Caki2 (cell line): Measurements from ENCODE around the gene ATAD2B. TPM values are rescaled to one million over a fixed set of nuclear protein-coding genes. Genes with fewer than 3 reads are reported as not detected.
A peak's percentile ranks its signal among the peaks of the same experiment; 100 is the strongest.
"Not testable (repeated sequence)": the region's sequence is repeated elsewhere in the genome, so short reads cannot be mapped to it uniquely, and the experiment has no call there.

Experiments
- DNase-seq: peaks from one replicate; pipeline ENCODE4 v3.0.0-alpha.2; 2015; ENCODE audit warnings: low read depth
- in situ Hi-C: cut with HindIII; loops from 2 replicates; pipeline ENCODE4 v1.10.0; 2016; ENCODE audit warnings: low sequenced_read_pairs, low pct_unique_long_range_greater_than_20kb, mixed read lengths
- total RNA-seq: library from RNA; depleted of rRNA; stranded (reverse); fragments of >200 nt; shearing (Covaris generic); gene quantifications from 2 replicates; pipeline ENCODE4 v1.2.3, GENCODE V29; 2014; ENCODE audit warnings: low replicate concordance; rRNA removed

ATAD2B gene
- total RNA-seq: 2.0 and 5.7 TPM in 2 replicates

DNA sequence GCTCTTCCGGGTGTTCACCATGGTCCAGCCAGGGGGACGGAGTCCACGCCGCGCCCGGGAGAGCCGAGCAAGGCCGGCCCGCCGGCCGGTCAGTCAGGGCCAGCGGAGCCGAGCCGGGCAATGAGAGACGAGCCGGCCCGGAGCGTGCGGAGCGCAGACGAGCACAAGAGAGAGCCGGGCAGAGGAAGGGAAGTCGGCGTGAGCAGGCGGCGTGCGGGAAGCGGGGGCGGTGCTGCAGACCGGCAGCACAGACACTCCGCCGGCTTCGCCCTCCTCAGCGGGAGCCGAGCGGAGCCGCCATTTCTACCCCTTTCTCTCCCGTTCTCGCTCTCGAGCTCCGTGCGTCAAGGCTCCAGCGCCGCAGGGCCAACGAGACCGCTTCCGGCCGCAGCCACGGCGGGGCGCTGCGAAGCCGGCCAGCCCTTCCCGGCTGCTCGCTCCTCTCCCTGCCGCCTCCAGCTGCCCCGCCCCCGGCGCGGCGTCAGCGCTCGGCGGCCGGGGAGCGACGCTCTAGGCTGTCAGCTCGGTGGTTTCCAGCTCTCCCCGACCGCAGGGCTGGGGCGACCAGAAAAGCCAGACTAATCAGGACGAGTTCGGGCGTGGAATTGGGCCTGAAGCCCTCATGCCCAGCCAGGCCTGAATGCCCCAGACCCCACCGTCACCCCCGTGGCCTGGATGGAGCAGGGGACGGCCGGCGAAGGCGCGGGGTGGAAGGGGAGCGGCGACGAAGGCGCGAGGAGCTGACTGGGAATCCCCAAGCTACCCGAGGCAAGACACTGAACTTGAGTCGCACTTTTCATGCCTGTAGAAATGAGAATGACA, at the start of gene ATAD2B:
ATAD2B (minus strand) TSS at position 374 of the 822 bp plus-strand sequence; CDS start at position 21, 353 bp downstream.
- DNase-seq: peak; percentile 98
- in situ Hi-C loops: loop anchor here (5.0 kb wide), 1 partner anchor 130 kb away; no protein-coding TSS in a partner anchor

DNA sequence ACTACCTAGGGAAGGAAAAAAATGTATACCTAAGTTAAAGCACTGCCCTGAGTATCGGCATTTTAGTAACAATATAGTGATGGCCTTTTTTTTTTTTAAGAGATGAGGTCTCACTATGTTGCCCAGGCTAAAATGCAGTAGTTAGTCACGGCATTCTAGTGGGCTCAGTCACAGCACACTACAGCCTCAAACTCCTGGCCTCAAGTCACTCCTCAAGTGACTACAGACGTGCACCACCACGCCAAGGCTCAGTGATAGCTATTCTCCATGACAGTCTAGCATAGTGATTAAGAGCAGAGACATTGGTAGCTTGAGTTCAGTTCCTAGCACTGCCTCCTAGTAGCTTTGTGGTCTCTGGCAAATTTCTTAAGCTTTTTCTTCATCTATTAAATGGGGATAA, 40.9 kb upstream of the ATAD2B start:
- in situ Hi-C loops: no loop called here
- no peak for DNase-seq

GRCh38 chr2:23954325-23955014, 27.5 kb upstream of the ATAD2B start:
- no peak for DNase-seq
- in situ Hi-C loops: no loop called here

GRCh38 chr2:23953625-23954024, 26.7 kb upstream of the ATAD2B start:
- in situ Hi-C loops: no loop called here
- DNase-seq: no peak

- DNase-seq, in situ Hi-C loops: not testable (repeated sequence)
These were observed 25.6 kb upstream of the ATAD2B start for GRCh38 chr2:23952558-23952957.

DNA sequence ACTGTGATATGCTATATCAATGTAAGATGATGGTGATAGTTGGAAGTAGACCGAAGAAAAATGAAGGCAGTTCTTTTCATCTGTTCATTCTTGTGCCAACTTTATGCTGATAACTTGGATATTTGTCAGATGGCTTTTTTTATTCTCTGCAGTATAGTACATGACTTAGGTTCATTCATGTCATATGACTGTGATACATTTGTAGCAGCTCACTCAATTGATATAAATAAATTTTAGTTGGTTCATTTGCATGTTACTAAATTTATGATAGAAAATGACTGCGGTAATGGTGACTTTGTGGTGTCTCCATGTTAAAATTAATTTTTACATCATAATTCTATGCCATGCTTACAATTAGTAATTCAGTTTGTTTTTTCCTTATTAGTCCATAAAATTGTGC, 20.4 kb upstream of the ATAD2B start:
- in situ Hi-C loops: no loop called here

GRCh38 chr2:23944976-23945375, 18.1 kb upstream of the ATAD2B start:
- in situ Hi-C loops: no loop called here
- no peak for DNase-seq

More for the DNA sequence above, 20.4 kb upstream of the ATAD2B start:
- no peak for DNase-seq

GRCh38 chr2:23944527-23944926, 17.6 kb upstream of the ATAD2B start:
- in situ Hi-C loops: no loop called here
- no peak for DNase-seq

DNA sequence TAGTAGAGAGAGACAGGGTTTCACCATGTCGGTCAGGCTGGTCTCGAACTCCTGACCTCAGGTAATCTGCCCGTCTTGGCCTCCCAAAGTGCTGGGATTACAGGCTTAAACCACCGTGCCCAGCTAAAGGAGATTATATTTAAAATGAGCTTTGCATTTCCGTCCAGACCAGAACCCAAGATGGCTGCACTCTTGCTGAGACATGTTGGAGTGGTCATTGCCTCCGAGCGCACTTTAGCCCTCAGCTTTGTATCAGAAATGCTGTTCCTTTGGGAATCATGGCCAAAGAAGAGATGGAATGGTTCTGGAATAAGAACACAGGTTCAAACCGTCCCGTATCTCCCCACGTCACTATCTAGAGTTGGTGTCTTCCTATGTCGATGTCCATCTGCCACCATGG, 16.7 kb upstream of the ATAD2B start:
- DNase-seq: no peak
- in situ Hi-C loops: no loop called here

DNA sequence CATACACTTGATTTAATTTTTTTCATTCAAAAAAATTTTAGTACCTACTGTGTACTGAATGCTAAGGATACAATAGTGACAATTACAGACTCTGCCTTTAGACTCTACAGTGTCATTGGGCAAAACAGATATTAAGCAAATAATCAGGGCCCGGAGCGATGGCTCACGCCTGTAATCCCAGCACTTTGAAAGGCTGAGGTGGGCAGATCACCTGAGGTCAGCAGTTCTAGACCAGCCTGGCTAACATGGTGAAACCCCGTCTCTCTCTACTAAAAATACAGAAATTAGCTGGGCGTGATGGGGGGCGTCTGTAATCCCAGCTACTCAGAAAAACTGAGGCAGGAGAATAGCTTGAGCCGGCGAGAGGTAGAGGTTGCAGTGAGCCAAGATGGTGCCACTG, 14.7 kb upstream of the ATAD2B start:
- no peak for DNase-seq
- in situ Hi-C loops: no loop called here

- no peak for DNase-seq
- in situ Hi-C loops: no loop called here
These were observed 14.0 kb upstream of the ATAD2B start for GRCh38 chr2:23940718-23941620.

DNA sequence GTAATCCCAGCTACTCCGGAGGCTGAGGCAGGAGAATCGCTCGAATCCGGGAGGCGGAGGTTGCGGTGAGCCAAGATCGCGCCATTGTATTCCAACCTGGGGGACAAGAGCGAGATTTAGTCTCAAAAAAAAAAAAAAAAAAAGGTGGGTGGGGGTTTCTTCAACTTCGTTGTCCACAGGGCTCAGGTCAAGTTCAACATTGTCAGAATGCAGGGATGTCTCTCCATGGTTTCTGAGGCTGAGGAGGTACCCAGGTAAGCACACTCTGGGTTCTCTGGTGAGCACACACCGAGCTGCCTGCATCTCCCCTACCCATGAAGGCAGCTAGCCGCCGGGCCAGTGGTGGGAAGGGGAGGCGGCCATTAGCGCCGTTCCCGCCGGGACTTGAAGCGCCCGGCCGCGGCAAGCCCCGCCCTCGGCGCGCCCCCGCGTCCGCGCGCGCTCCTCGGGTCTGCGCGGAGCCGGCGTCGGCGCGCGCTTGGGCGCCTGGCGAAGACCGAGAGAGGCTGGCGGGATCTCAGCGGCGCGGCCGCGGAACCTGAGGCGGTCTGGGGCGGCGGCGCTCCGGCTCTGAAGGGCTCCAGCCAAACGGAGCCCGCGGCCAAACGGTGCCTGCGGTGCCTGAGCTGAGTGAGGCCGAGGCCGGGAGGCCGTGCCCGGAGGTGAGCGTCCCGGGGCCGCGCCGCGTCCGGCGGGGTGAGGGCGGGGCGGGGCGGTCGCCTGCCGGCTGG, 13.2 kb upstream of the ATAD2B start, which contains the start of gene UBXN2A:
UBXN2A (plus strand) TSS at position 477 of the 731 bp plus-strand sequence. CDS start 17,852 bp downstream, outside the sequence.
- DNase-seq: peak; percentile 84
- in situ Hi-C loops: no loop called here

DNA sequence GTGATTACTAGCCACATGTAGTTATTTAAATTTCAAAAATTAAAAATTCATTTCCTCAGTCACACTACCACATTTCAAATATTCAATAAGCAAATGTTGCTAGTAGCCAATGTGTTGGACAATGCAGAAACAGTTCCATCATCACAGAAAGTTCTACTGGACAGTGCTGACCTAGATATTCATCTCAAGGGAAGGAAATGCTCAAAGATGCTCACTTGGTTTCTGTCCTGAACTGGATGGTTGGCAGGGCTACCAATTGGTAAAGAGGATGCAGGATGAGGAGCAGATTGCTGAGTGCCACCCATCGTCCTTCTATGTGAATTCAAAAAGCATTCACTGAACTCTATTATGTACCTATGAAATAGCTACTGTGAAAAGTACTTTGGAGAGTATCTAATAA, 7.3 kb upstream of the ATAD2B start:
- in situ Hi-C loops: no loop called here
- no peak for DNase-seq

- no peak for DNase-seq
- in situ Hi-C loops: loop anchor here (5.0 kb wide), 1 partner anchor 131 kb away; no protein-coding TSS in a partner anchor
These were observed 603 bp downstream of the ATAD2B start for GRCh38 chr2:23926290-23926749.

- in situ Hi-C loops: loop anchor here (5.0 kb wide), 1 partner anchor 132 kb away; no protein-coding TSS in a partner anchor
- peak; percentile 56 for DNase-seq
These were observed 1.1 kb downstream of the ATAD2B start for GRCh38 chr2:23925702-23926289.

DNA sequence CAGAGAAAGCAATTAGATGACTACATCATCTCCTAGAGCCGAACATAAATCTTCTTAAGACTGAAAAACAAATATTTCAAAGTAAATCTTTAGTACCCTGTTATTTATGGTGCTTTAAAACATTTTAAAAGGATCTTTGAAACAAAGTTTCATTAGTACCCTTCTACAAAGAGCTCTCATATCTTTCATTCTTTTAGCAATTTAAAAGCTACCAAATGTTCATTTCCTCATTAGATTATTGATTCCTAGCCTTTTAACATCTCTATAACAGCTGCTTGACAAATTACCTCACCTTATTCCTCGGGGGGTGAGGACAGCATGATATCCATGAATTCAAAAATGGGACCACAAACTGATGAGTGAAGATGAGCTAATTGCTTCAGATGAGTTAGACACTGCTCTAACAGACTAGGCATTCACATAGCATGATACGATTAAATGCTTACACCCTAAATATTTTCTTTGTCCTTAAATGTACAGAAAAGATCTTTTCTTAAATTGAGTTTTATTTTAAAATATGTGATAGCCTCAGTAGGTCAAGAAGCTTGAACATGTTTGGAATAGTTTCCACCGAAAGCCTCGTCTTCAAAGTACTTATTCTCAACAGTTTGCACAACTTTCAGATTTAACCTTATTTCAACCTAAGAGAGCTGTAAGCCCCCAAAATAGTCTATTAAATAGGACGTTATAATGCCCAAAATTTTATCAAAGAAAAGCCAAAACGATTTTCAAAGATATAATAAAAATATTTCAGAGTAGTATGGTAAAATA, 2.1 kb downstream of the ATAD2B start:
- DNase-seq: no peak
- in situ Hi-C loops: loop anchor here (5.0 kb wide), 1 partner anchor 133 kb away; no protein-coding TSS in a partner anchor
